Astrocyte of the spinal cord (primary cell): ENCODE results near the gene MYO19.
A peak's percentile ranks its signal among the peaks of the same experiment; 100 is the strongest.

Experiments used
- DNase-seq: peaks from one replicate; pipeline ENCODE4 v3.0.0; 2011; ENCODE audit warnings: low read depth, low spot score
- H3K4me3 ChIP-seq: 2 replicates; pipeline ENCODE4 v1.5.1; 2011; ENCODE audit warnings: low read depth, mild to moderate bottlenecking, low read length, moderate library complexity
- CTCF ChIP-seq: IDR thresholded peaks from 2 replicates; pipeline ENCODE4 v1.5.1; 2012; ENCODE audit warnings: low read depth, mild to moderate bottlenecking, low read length, inconsistent platforms
- in situ Hi-C: cut with HindIII; loops from 2 replicates; pipeline ENCODE4 v1.10.0; 2017; ENCODE audit warnings: low sequenced_read_pairs

MYO19 gene

GRCh38 chr17:36468903-36469635 is 65.6 kb downstream of the MYO19 start:
- in situ Hi-C loops = no loop called here
- TF ChIP-seq CTCF = no peak
- H3K4me3 ChIP-seq = no peak overlapping the region

GRCh38 chr17:36464765-36465088 is 69.9 kb downstream of the MYO19 start:
- no peak for DNase-seq
- TF ChIP-seq CTCF = no peak
- H3K4me3 ChIP-seq = no peak overlapping the region
- in situ Hi-C loops = no loop called here

More at GRCh38 chr17:36468903-36469635, 65.6 kb downstream of the MYO19 start:
- DNase-seq = no peak

GRCh38 chr17:36463916-36464764 is 70.5 kb downstream of the MYO19 start:
- DNase-seq = peak; percentile 72
- no peak overlapping the region for H3K4me3 ChIP-seq
- in situ Hi-C loops = no loop called here
- TF ChIP-seq CTCF = no peak

GRCh38 chr17:36461330-36462110 is 73.1 kb downstream of the MYO19 start:
- no peak overlapping the region for H3K4me3 ChIP-seq
- no peak for TF ChIP-seq CTCF
- in situ Hi-C loops = no loop called here
- no peak for DNase-seq

GRCh38 chr17:36460265-36460937 is 74.3 kb downstream of the MYO19 start:
- in situ Hi-C loops = no loop called here
- DNase-seq = no peak
- TF ChIP-seq CTCF = no peak

GRCh38 chr17:36459601-36460000 is 75.1 kb downstream of the MYO19 start:
- no peak for TF ChIP-seq CTCF
- DNase-seq = no peak
- H3K4me3 ChIP-seq = no peak overlapping the region
- in situ Hi-C loops = no loop called here

More at GRCh38 chr17:36460265-36460937, 74.3 kb downstream of the MYO19 start:
- H3K4me3 ChIP-seq = no peak overlapping the region
